H1 (cell line): ENCODE measurements around the gene MDK. TPM values are rescaled to one million over a fixed set of nuclear protein-coding genes. Genes with fewer than 3 reads are reported as not detected.

Experiments used
- CTCF ChIA-PET: fragments of 300-600 bp; sonication (Branson Sonifier 250); formaldehyde crosslinking; loops from one replicate; lab custom pipeline; 2021; ENCODE audit not compliant: partially characterized antibody; lab: Charles Lee
- POLR2A ChIA-PET: fragments of 300-600 bp; sonication (Branson Sonifier 250); formaldehyde crosslinking; loops from one replicate; lab custom pipeline; 2021; ENCODE audit warnings: inconsistent platforms; ENCODE audit not compliant: partially characterized antibody; lab: Charles Lee
- DNase-seq, 2 experiments: peaks; one replicate each; pipeline versions ENCODE4 v3.0.0 to v3.0.0-alpha.2; 2010 to 2022; ENCODE audit warnings: low spot score in 2 of 2, low read depth in 1 of 2, mixed read lengths in 1 of 2
- FAIRE-seq: peaks from 2 replicates; lab custom pipeline; 2011; peaks lifted over from hg19 to GRCh38; lab: Jason Lieb, UNC
- H2AFZ ChIP-seq: 2 replicates; pipeline ENCODE4 v1.8.1; 2012; ENCODE audit warnings: low read length, inconsistent platforms
- H2AK5ac ChIP-seq: 2 replicates; pipeline ENCODE4 v1.6.1; 2013; ENCODE audit warnings: low read depth, low read length
- H2BK120ac ChIP-seq: replicated peaks from 2 replicates; pipeline ENCODE3; 2013; ENCODE audit warnings: low read depth, low read length, inconsistent platforms
- H2BK12ac ChIP-seq: 2 replicates; pipeline ENCODE4 v1.6.1; 2013; ENCODE audit warnings: low read depth, low read length
- H2BK15ac ChIP-seq: 2 replicates; pipeline ENCODE4 v1.6.1; 2013; ENCODE audit warnings: low read length
- H2BK20ac ChIP-seq: 2 replicates; pipeline ENCODE4 v1.6.1; 2013; ENCODE audit warnings: low read length
- H2BK5ac ChIP-seq: 2 replicates; pipeline ENCODE4 v1.6.1; 2013; ENCODE audit warnings: low read depth, low read length
- H3K14ac ChIP-seq: 2 replicates; pipeline ENCODE4 v1.6.1; 2013; ENCODE audit warnings: inconsistent platforms; ENCODE audit not compliant: insufficient read length
- H3K18ac ChIP-seq: 2 replicates; pipeline ENCODE4 v1.6.1; 2013; ENCODE audit warnings: low read length; ENCODE audit errors: extremely low read depth
- H3K23ac ChIP-seq: 2 replicates; pipeline ENCODE4 v1.6.1; 2013; ENCODE audit warnings: inconsistent platforms; ENCODE audit not compliant: insufficient read length
- H3K23me2 ChIP-seq: 2 replicates; pipeline ENCODE4 v1.6.1; 2013; ENCODE audit warnings: low read depth, low read length
- H3K27ac ChIP-seq: 2 replicates; pipeline ENCODE4 v1.6.1; 2011; ENCODE audit warnings: low read depth, low read length, inconsistent platforms
- H3K27me3 ChIP-seq, 4 experiments: replicated peaks in 1 of 4; 1 replicate in 1 of 4; 2 replicates in 3 of 4; pipeline versions ENCODE4 v1.6.1 to v1.8.1; 2011 to 2013; ENCODE audit warnings: low read length in 3 of 4, mild to moderate bottlenecking in 3 of 4, inconsistent platforms in 2 of 4, mixed read lengths in 2 of 4, moderate library complexity in 1 of 4; ENCODE audit not compliant: control insufficient read depth in 3 of 4, insufficient read depth in 3 of 4; ENCODE audit errors: extremely low read depth in 1 of 4
- H3K36me3 ChIP-seq, 4 experiments: 2 replicates each; pipeline versions ENCODE4 v1.6.1 to v1.8.1; 2011 to 2013; ENCODE audit warnings: mild to moderate bottlenecking in 4 of 4, low read length in 3 of 4, moderate library complexity in 2 of 4, control low read depth in 1 of 4, inconsistent platforms in 1 of 4; ENCODE audit not compliant: insufficient read depth in 4 of 4, control insufficient read depth in 2 of 4
- H3K4ac ChIP-seq: replicated peaks from 2 replicates; pipeline ENCODE3; 2013; ENCODE audit warnings: low read length, low read depth, mixed read lengths, inconsistent platforms; ENCODE audit not compliant: insufficient read length
- H3K4me1 ChIP-seq, 4 experiments: replicated peaks in 1 of 4; 1 replicate in 1 of 4; 2 replicates in 3 of 4; pipeline versions ENCODE4 v1.6.1 to v1.8.1; 2011 to 2013; ENCODE audit warnings: low read length in 3 of 4, inconsistent platforms in 2 of 4, mixed read lengths in 1 of 4; ENCODE audit not compliant: insufficient read depth in 4 of 4, control insufficient read depth in 3 of 4
- H3K4me2 ChIP-seq, 2 experiments: 2 replicates each; pipeline versions ENCODE4 v1.6.1 to v1.8.1; 2011 to 2013; ENCODE audit warnings: low read depth in 2 of 2, low read length in 2 of 2, control low read depth in 1 of 2, inconsistent platforms in 1 of 2, mild to moderate bottlenecking in 1 of 2; ENCODE audit not compliant: insufficient read depth in 1 of 2
- H3K4me3 ChIP-seq, 4 experiments: fragments of 200-600, 300-600 bp in 1 of 4; sonication (generic), shearing (Covaris generic), sonication (Bioruptor Twin) in 1 of 4; 2 replicates each; pipeline versions ENCODE4 v1.5.1 to v1.8.1; 2011 to 2016; ENCODE audit warnings: low read length in 4 of 4, low read depth in 3 of 4, control low read depth in 2 of 4, inconsistent platforms in 2 of 4, mild to moderate bottlenecking in 2 of 4, mixed read lengths in 1 of 4, moderate library complexity in 1 of 4; ENCODE audit not compliant: insufficient read depth in 2 of 4; ENCODE audit errors: extremely low read depth in 1 of 4
- H3K56ac ChIP-seq: replicated peaks from 2 replicates; pipeline ENCODE3; 2013; ENCODE audit warnings: low read depth, mild to moderate bottlenecking, mixed read lengths, low read length, inconsistent platforms; ENCODE audit not compliant: insufficient read length
- H3K79me1 ChIP-seq: 2 replicates; pipeline ENCODE4 v1.6.1; 2013; ENCODE audit warnings: low read depth, low read length, control low read depth
- H3K79me2 ChIP-seq, 2 experiments: 2 replicates each; pipeline versions ENCODE4 v1.6.1 to v1.8.1; 2012 to 2013; ENCODE audit warnings: low read length in 2 of 2, mild to moderate bottlenecking in 2 of 2, inconsistent platforms in 1 of 2; ENCODE audit not compliant: insufficient read depth in 2 of 2, control insufficient read depth in 1 of 2
- H3K9ac ChIP-seq, 4 experiments: replicated peaks in 1 of 4; 1 replicate in 1 of 4; 2 replicates in 3 of 4; pipeline versions ENCODE4 v1.6.1 to v1.8.1; 2011 to 2013; ENCODE audit warnings: low read depth in 3 of 4, low read length in 3 of 4, control low read depth in 2 of 4, mild to moderate bottlenecking in 2 of 4, moderate library complexity in 2 of 4, inconsistent platforms in 1 of 4; ENCODE audit errors: extremely low read depth in 1 of 4
- H3K9me3 ChIP-seq, 2 experiments: 2 replicates each; pipeline versions ENCODE4 v1.6.1 to v1.8.1; 2012 to 2013; ENCODE audit warnings: mild to moderate bottlenecking in 2 of 2, moderate library complexity in 2 of 2, control low read depth in 1 of 2, inconsistent platforms in 1 of 2, low read depth in 1 of 2, low read length in 1 of 2, mixed read lengths in 1 of 2; ENCODE audit not compliant: insufficient read depth in 2 of 2
- H4K20me1 ChIP-seq, 2 experiments: replicated peaks in 1 of 2; 2 replicates each; pipeline versions ENCODE3 to v1.8.1; 2011 to 2013; ENCODE audit warnings: inconsistent platforms in 2 of 2, low read length in 2 of 2, mild to moderate bottlenecking in 1 of 2; ENCODE audit not compliant: insufficient read depth in 2 of 2, control insufficient read depth in 1 of 2
- H4K5ac ChIP-seq: 2 replicates; pipeline ENCODE4 v1.6.1; 2013; ENCODE audit warnings: low read length, low read depth, mixed read lengths, inconsistent platforms; ENCODE audit not compliant: insufficient read length
- H4K8ac ChIP-seq: 2 replicates; pipeline ENCODE4 v1.8.0; 2013; ENCODE audit warnings: mild to moderate bottlenecking, moderate library complexity, low read length, inconsistent platforms; ENCODE audit not compliant: insufficient read depth; ENCODE audit errors: extremely low read depth
- H4K91ac ChIP-seq: replicated peaks from 2 replicates; pipeline ENCODE3; 2013; ENCODE audit warnings: low read length, mixed read lengths, inconsistent platforms; ENCODE audit not compliant: insufficient read length
- ATF2 ChIP-seq: IDR thresholded peaks from 2 replicates; pipeline ENCODE4 v1.6.1; 2012; ENCODE audit warnings: low read length, inconsistent platforms
- CBX5 ChIP-seq: fragments of 300-800, 300-1000 bp; sonication (generic); IDR thresholded peaks from 2 replicates; pipeline ENCODE4 v1.7.1; 2016; ENCODE audit warnings: antibody characterized with exemption, low read length, low read depth
- CHD2 ChIP-seq: IDR thresholded peaks from 2 replicates; pipeline ENCODE4 v1.6.1; 2012; ENCODE audit warnings: low read length, improper control_type of control experiment
- CTCF ChIP-seq, 3 experiments: IDR thresholded peaks; 1 replicate in 2 of 3; 2 replicates in 1 of 3; pipeline versions ENCODE4 v1.5.1 to v1.6.1; 2011; ENCODE audit warnings: low read length in 3 of 3, mild to moderate bottlenecking in 3 of 3, inconsistent platforms in 2 of 3, low read depth in 1 of 3, moderate library complexity in 1 of 3; ENCODE audit not compliant: insufficient read depth in 1 of 3; ENCODE audit errors: control extremely low read depth in 1 of 3
- HDAC2 ChIP-seq, 2 experiments: fragments of 300-600 bp in 1 of 2; sonication (generic) in 1 of 2; IDR thresholded peaks; 2 replicates each; pipeline ENCODE4 v1.6.1; 2011 to 2012; ENCODE audit warnings: low read depth in 2 of 2, low read length in 2 of 2, mild to moderate bottlenecking in 2 of 2, moderate library complexity in 2 of 2, borderline replicate concordance in 1 of 2, inconsistent platforms in 1 of 2
- JUN ChIP-seq: IDR thresholded peaks from 2 replicates; pipeline ENCODE4 v1.6.1; 2011; ENCODE audit warnings: low read depth, mild to moderate bottlenecking, improper control_type of control experiment, low read length
- SAP30 ChIP-seq: fragments of 300-600 bp; sonication (generic); IDR thresholded peaks from 2 replicates; pipeline ENCODE4 v1.7.1; 2012; ENCODE audit warnings: low read length, moderate library complexity, mild to moderate bottlenecking, inconsistent platforms; ENCODE audit not compliant: insufficient read depth, insufficient replicate concordance
- SIX5 ChIP-seq: IDR thresholded peaks from 2 replicates; pipeline ENCODE4 v1.6.1; 2011; ENCODE audit warnings: mild to moderate bottlenecking, low read depth, low read length
- SRF ChIP-seq: IDR thresholded peaks from 2 replicates; pipeline ENCODE4 v1.6.1; 2011; ENCODE audit warnings: mild to moderate bottlenecking, low read depth, low read length, moderate library complexity
- WGBS, 2 experiments: shearing (Covaris generic) in 1 of 2; methylation state at CpG; one replicate each; pipeline versions ENCODE4 v1.1.6 to v1.1.7; 2013 to 2015; ENCODE audit warnings: low lambda C conversion rate in 2 of 2, mixed read lengths in 2 of 2, inconsistent platforms in 1 of 2, low coverage in 1 of 2, missing lambda C conversion rate in 1 of 2; ENCODE audit not compliant: insufficient replicate concordance in 2 of 2, insufficient coverage in 1 of 2, insufficient read length in 1 of 2; ENCODE audit errors: extremely low coverage in 1 of 2, missing lambda C conversion rate in 1 of 2; 5-methylcytosine and 5-hydroxymethylcytosine counted together
- polyA plus RNA-seq, 7 experiments: library from polyadenylated mRNA; depleted of rRNA in 3 of 7; stranded (reverse) in 5 of 7; unstranded in 2 of 7; fragments of >200 nt in 5 of 7; fragments of 200-250 nt in 2 of 7; gene quantifications; 1 replicate in 5 of 7; 2 replicates in 1 of 7; 4 replicates in 1 of 7; pipeline versions ENCODE4 v1.2.1 to v1.2.3, GENCODE V29; 2011 to 2013; ENCODE audit warnings: missing spikeins in 2 of 7, mixed read lengths in 2 of 7
- total RNA-seq: library from RNA; stranded (reverse); fragmentation: NEBNext Ultra II Directional; extraction: Animal tissue kit (Norgen Biotek cat#: 25700); gene quantifications from 2 replicates; pipeline ENCODE4 v1.2.1, GENCODE V29; 2021

MDK gene
- total and polyA plus RNA-seq, 2 of the 8 experiments (the other 6 are each of a cell fraction or from before 2014, with no cell fraction given): 309 to 606 TPM

DNA sequence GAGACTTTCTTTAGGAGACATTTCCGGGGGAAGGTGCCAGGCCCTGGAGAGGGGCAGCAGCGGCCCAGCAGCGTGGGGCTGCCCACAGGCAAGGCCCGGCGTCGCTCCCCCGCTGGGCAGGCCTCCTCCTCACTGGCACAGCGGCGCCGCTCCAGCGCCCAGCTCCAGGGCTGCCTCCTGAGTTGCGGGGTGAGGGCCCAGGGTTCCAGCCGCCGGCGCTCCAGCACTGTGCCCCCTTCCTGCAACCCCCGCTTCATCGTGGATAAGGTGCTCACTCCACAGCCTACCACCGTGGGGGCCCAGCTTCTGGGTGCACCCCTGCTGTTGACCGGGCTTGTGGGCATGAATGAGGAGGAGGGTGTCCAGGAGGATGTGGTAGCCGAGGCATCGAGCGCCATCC is 15.2 kb upstream of the MDK start:
- DNase-seq: no peak
- Histone ChIP-seq H4K5ac (no peak overlapping the region), H3K4ac (no peak overlapping the region), H4K20me1 (peaks cover 8 to 38% of the 10 kb centered on the region in 2 experiments), H3K4me3 (no peak overlapping the region), H3K4me2 (no peak overlapping the region), H3K23ac (no peak overlapping the region), H3K36me3 (peaks cover 2 to 7% (median 4%) of the 10 kb centered on the region in 4 experiments; a peak in 5 of 8 replicates), H2BK12ac (no peak overlapping the region), H3K56ac (no peak overlapping the region), H3K27ac (no peak overlapping the region), H3K79me2 (peaks cover 0 to 34% of the 10 kb centered on the region in 2 experiments; a peak in 2 of 4 replicates), H2BK5ac (no peak overlapping the region), H4K8ac (no peak overlapping the region), H2BK15ac (no peak overlapping the region), H3K18ac (no peak overlapping the region), H3K79me1 (peaks cover 17% of the 10 kb centered on the region), H2AK5ac (no peak overlapping the region), H3K9ac (no peak overlapping the region), H3K4me1 (peaks cover 0 to 23% (median 14%) of the 10 kb centered on the region in 4 experiments; a peak in 6 of 7 replicates), H4K91ac (no peak overlapping the region), H3K23me2 (no peaks in the 10 kb centered on the region), H3K27me3 (no peaks in the 10 kb centered on the region), H3K14ac (no peak overlapping the region), H3K9me3 (no peaks in the 10 kb centered on the region), H2BK20ac (no peak overlapping the region), H2AFZ (no peak overlapping the region), H2BK120ac (no peak overlapping the region)
- CTCF ChIA-PET: interaction anchor here (0.8 to 44.5 kb wide), 14 partner anchors 11 to 127 kb away, joined by 3 to 1004 read pairs (median 6); partner anchors contain the start of genes CHRM4 and DGKZ
- 91% methylated on average over 11 of the region's 22 CpGs; no CpG with 5 or more reads in 1 of the 2 experiments for WGBS, 2 experiments
- TF ChIP-seq ATF2 (no peak), CBX5 (no peak), JUN (no peak), SIX5 (no peak), CHD2 (no peak), CTCF (IDR thresholded peaks at IDR 0.05; ENCODE audit: control extremely low read depth in 1 of 3, insufficient read depth in 1 of 3, low read depth in 1 of 3, low read length in 3 of 3) (no peak), SAP30 (no peak), HDAC2 (IDR thresholded peaks at IDR 0.05; ENCODE audit: borderline replicate concordance in 1 of 2, low read depth in 2 of 2, low read length in 2 of 2) (no peak), SRF (no peak)
- POLR2A ChIA-PET: interaction anchor here (0.5 to 7.8 kb wide), 7 partner anchors 12 to 431 kb away, joined by 3 to 69 read pairs (median 5); partner anchors contain the start of genes DGKZ and MDK
- FAIRE-seq: no peak
